Measurements from ENCODE around the gene HEBP2. TPM values are rescaled to one million over a fixed set of nuclear protein-coding genes. Genes with fewer than 3 reads are reported as not detected.

Gene HEBP2
- total RNA-seq, 1 experiment from 2014 or later, result 40.9 TPM

- TF ChIP-seq CTCF (IDR thresholded peaks at IDR 0.05) (no peak), ZNF219 (CRISPR knock-in tag; IDR thresholded peaks at IDR 0.05; ENCODE audit: borderline replicate concordance) (no peak), GRHL2 (CRISPR knock-in tag; IDR thresholded peaks at IDR 0.05; ENCODE audit: insufficient replicate concordance, severe bottlenecking) (no peak)
Measured at GRCh38 chr6:138421608-138422007, 17.6 kb downstream of the HEBP2 start (continued).

GRCh38 chr6:138422861-138423260, 18.8 kb downstream of the HEBP2 start:
- no peak for TF ChIP-seq PRDM15 (CRISPR knock-in tag; IDR thresholded peaks at IDR 0.05)
- no peak for TF ChIP-seq FOXK1 (CRISPR knock-in tag; IDR thresholded peaks at IDR 0.05)
- TF ChIP-seq ZNF263 (CRISPR knock-in tag; IDR thresholded peaks at IDR 0.05; ENCODE audit: low read depth), result no peak
- TF ChIP-seq ZNF121 (CRISPR knock-in tag; IDR thresholded peaks at IDR 0.05), result no peak
- TF ChIP-seq CBFB (CRISPR knock-in tag; IDR thresholded peaks at IDR 0.05; ENCODE audit: low read depth), result no peak
- no peak for TF ChIP-seq JAZF1 (CRISPR knock-in tag; IDR thresholded peaks at IDR 0.05)
- no peak for TF ChIP-seq ZNF232 (CRISPR knock-in tag; IDR thresholded peaks at IDR 0.05)
- no peak for TF ChIP-seq CREM (CRISPR knock-in tag; IDR thresholded peaks at IDR 0.05)
- TF ChIP-seq PREB (CRISPR knock-in tag; IDR thresholded peaks at IDR 0.05; ENCODE audit: borderline replicate concordance), result no peak
- no peak for TF ChIP-seq GTF2I (CRISPR knock-in tag; conservative IDR thresholded peaks at IDR 0.05)
- TF ChIP-seq MLX (CRISPR knock-in tag; IDR thresholded peaks at IDR 0.05), result no peak
- no peak for TF ChIP-seq GRHL2 (CRISPR knock-in tag; IDR thresholded peaks at IDR 0.05; ENCODE audit: insufficient replicate concordance, severe bottlenecking)
- TF ChIP-seq MAX (CRISPR knock-in tag; IDR thresholded peaks at IDR 0.05), result no peak
- TF ChIP-seq ATF1 (CRISPR knock-in tag; IDR thresholded peaks at IDR 0.05), result no peak
- no peak for TF ChIP-seq HMGA2 (CRISPR knock-in tag; IDR thresholded peaks at IDR 0.05)
- DNase-seq (ENCODE audit: low spot score) (no peak), ATAC-seq (no peak)
- Mint-ChIP-seq H3K27me3 (ENCODE audit: low read depth) (no peaks in the 10 kb centered on the region), H3K4me1 (no peaks in the 10 kb centered on the region), H3K36me3 (peaks cover 27% of the 10 kb centered on the region), H3K4me3 (no peak overlapping the region), H3K27ac (no peak overlapping the region), H3K9me3 (peaks cover 3% of the 10 kb centered on the region)
- POLR2A ChIA-PET, result no interaction called here
- CTCF ChIA-PET, result interaction anchor here (0.7 to 1.9 kb wide), 2 partner anchors 95 to 1883 kb away, joined by 5 to 12 read pairs; no protein-coding TSS in a partner anchor

Data from WTC11 (cell line).